Measurements from ENCODE around the gene DDX42.

Gene DDX42

GRCh38 chr17:63774141-63774968 lies at the start of gene DDX42:
DDX42 (plus strand) TSS chr17:63774170; CDS start chr17:63787050, 12,880 bp downstream.
- peak; percentile 89 for DNase-seq

GRCh38 chr17:63735691-63736090 lies 38.3 kb upstream of the DDX42 start:
- no peak for DNase-seq

GRCh38 chr17:63740464-63741142 lies 33.4 kb upstream of the DDX42 start:
- DNase-seq: no peak

GRCh38 chr17:63741143-63741407 lies 32.9 kb upstream of the DDX42 start:
- DNase-seq: no peak

GRCh38 chr17:63741408-63742173 lies 32.4 kb upstream of the DDX42 start, which contains the start of gene STRADA:
STRADA (minus strand) TSS chr17:63741799; CDS start chr17:63728369, 13,430 bp downstream.
- DNase-seq: peak; percentile 99

GRCh38 chr17:63751806-63752205 lies 22.2 kb upstream of the DDX42 start:
- no peak for DNase-seq

- no peak for DNase-seq
Measured at GRCh38 chr17:63752707-63753106, 21.3 kb upstream of the DDX42 start.

GRCh38 chr17:63753215-63753614 lies 20.8 kb upstream of the DDX42 start:
- no peak for DNase-seq

GRCh38 chr17:63754046-63754445 lies 19.9 kb upstream of the DDX42 start:
- DNase-seq: no peak

GRCh38 chr17:63758428-63758827 lies 15.5 kb upstream of the DDX42 start:
- DNase-seq: no peak

- no peak for DNase-seq
Measured at GRCh38 chr17:63760771-63761539, 13.0 kb upstream of the DDX42 start.

- DNase-seq: no peak
Measured at GRCh38 chr17:63762161-63763078, 11.6 kb upstream of the DDX42 start.

GRCh38 chr17:63764716-63765115 lies 9.3 kb upstream of the DDX42 start:
- DNase-seq: no peak

GRCh38 chr17:63766754-63767153 lies 7.2 kb upstream of the DDX42 start:
- no peak for DNase-seq

GRCh38 chr17:63768433-63768832 lies 5.5 kb upstream of the DDX42 start:
- no peak for DNase-seq

- no peak for DNase-seq
Measured at GRCh38 chr17:63772801-63773271, 1.1 kb upstream of the DDX42 start.

- peak; percentile 97 for DNase-seq
Measured at GRCh38 chr17:63773272-63774140, 464 bp upstream of the DDX42 start, which contains the start of gene CCDC47. CCDC47 (minus strand) TSS chr17:63773597; CDS start chr17:63766175, 7,422 bp downstream.

- DNase-seq: no peak
Measured at GRCh38 chr17:63774969-63775265, 947 bp downstream of the DDX42 start.

- DNase-seq: no peak
Measured at GRCh38 chr17:63775420-63775819, 1.4 kb downstream of the DDX42 start.

- DNase-seq: no peak
Measured at GRCh38 chr17:63780507-63780906, 6.5 kb downstream of the DDX42 start.

GRCh38 chr17:63780928-63781327 lies 7.0 kb downstream of the DDX42 start:
- DNase-seq: no peak
